CD4-positive, alpha-beta T cell treated with Interleukin-12 subunit alpha and Interleukin-12 subunit beta, for 1 hour (primary cell): ENCODE results near the gene TRAPPC3.
A peak's percentile ranks its signal among the peaks of the same experiment; 100 is the strongest.
"Not testable (repeated sequence)": the region's sequence is repeated elsewhere in the genome, so short reads cannot be mapped to it uniquely, and the experiment has no call there.

ENCODE experiments used
- DNase-seq: peaks from one replicate; pipeline ENCODE4 v3.0.0-alpha.2; 2020

TRAPPC3 gene

DNA sequence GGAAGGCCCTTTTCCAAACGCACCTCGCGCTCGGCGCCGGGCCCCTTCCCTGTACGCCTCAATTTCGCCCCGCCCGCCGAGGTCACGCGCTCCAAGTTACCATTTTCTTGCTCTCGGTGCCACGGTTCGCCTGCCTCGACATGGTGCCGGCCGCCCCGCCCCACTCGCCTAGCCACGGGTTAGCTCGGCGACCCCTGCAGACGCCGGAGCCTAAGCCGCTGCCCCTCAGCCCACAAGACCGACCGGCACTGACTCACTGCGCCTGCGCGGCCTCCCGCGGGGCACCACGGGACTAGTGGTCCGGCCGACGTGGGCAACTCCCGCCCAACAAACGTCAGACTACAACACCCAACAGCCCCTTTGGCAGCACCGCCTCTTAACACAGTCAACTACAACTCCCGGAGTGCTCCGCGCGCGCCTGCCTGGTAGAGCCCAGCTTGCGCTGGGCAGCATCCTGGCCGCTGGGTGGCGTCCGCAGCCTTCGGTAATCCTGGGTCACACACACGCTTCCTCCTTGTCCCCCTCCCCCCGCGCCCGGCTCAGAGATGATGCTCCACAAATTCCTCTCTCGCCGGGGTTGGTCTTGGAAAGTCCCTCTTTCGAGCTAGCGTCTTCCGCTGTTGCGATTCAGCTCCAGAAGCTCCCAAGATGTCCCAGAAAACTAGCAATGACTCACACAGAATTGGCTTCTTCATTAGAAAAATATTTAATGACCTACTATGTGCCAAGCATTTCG is at the start of gene TRAPPC3:
TSS of gene TRAPPC3 (minus strand) at position 250 of the 736 bp plus-strand sequence. CDS start at position 142, 108 bp downstream.
- DNase-seq = peak; percentile 100

DNA sequence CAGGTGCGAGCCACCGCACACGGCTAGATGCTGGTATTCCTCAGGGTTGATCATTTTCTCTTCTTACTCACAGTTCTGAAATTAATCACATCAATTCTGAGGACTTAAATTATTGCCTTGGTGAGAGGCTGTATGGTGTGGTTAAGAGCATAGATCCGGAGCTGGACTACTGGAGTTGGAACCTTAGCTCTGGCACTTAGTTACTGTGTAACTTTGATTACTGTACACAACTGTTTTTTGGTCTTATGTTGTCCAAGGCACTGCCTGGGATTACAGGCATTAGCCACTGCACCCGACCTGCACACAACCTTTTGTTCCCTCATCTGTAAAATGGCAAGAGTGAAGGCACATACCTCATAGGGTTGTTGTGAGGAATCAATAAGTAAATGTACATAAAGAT is 49.4 kb upstream of the TRAPPC3 start:
- no peak for DNase-seq

DNA sequence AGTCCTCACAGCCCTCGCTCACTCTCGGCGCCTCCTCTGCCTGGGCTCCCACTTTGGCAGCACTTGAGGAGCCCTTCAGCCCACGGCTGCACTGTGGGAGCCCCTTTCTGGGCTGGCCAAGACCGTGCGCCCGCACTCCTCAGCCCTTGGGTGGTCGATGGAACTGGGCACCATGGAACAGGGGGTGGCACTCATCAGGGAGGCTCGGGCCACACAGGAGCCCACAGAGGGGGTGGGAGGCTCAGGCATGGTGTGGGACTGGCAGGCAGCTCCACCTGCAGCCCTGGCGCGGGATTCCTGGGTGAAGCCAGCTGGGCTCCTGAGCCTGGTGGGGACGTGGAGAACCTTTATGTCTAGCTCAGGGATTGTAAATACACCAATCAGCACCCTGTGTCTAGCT is 47.5 kb upstream of the TRAPPC3 start:
- DNase-seq = not testable (repeated sequence)

DNA sequence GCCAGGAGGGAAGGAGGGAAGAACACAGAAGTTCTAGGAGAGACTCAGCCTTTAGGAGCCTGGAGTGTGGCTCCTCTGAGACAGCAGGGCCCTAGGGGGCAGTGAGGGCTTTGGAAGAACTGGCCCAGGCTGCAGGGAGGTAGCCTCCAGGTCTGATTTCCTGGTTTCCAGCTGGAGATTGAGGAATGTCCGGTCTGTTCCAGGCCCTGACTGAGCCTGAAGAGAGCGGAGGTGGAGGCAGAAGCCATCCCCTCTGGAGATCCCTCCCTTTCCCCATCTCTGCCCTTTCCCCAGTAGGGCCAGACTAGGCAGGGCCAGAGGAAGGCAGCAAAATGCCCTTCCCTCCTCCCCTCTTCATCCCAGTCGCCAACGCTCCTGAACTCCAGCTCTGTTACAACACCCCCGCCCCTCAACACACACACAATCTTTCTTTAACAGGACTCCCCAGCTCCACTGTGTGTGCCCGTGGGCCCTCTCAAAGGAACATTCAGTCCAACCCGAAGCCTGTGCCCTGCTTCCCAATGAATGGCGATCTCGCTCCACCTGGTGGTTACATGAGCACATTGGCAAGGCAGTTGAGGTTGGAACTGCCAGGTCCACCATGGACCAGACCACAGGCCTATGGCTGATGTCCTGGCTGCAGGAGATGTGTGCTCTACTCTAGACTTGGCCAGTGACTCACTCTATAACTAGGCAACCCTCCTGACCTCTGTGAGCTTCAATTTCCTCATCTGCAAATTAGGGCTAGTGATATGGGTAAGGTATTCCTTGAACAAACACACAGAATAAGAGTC is 38.7 kb upstream of the TRAPPC3 start:
- DNase-seq = peak; percentile 89

DNA sequence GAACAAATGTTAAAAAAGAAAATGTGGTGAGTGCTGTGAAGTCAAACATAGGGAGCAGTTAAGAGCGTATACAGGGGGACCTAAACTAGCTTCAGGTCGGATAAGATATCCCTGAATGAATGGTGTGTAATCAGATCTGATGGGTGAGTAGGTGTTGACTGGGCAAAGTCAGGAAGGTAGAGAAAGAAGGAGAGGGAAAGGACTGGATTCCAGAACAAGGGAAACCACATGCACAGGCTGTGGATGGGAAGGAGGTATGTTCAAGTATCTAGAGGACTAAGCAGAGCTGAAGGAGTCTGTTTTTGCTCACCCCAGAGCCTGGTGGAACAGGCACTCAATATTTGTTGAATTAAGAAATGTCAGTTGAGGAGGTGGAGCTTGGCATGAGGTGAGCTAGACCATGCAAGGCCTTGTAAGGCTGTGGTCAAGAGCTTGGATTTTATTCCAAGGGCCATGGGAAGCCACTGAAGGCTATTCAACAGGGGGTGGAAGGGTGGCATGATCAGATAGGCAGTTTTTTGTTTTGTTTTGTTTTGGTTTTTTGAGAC is 34.1 kb upstream of the TRAPPC3 start:
- DNase-seq = no peak

DNA sequence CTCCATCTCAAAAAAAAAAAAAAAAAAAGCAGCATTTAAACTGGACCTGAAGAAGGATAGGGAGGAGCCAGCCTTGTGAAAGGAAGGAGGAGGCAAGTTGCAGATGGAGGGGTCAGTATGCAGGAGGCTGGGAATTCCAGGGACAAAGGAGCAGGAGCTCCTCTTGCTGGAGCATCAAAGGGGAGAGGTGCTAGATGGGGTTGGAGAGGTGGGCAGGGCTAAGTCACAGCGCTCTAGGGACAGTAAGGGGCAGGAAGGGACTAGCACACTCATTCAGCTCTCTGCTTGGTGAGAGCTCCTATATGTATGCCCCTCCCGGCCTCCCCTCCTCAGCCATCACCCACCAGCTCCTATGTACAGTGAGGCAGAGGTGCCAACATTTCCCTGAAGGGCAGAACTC is 33.4 kb upstream of the TRAPPC3 start:
- no peak for DNase-seq

DNA sequence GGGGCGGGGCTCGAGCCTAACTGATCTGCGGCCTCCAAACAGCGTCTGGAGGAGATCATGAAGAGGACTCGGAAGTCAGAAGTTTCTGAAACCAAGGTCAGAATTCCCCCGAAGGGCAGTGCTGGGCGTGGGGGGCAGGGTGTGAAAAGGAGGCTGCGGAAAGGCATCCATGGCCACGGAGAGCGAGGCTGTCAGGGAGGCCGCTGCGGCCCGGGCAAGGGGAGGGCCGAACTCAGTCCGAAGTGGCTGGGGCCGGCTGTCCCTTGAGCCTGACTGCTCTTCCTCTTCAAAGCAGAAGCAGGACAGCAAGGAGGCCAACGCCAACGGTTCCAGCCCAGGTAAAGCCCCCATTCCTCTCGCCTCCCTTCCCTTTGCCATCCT is 29.9 kb upstream of the TRAPPC3 start:
- no peak for DNase-seq

DNA sequence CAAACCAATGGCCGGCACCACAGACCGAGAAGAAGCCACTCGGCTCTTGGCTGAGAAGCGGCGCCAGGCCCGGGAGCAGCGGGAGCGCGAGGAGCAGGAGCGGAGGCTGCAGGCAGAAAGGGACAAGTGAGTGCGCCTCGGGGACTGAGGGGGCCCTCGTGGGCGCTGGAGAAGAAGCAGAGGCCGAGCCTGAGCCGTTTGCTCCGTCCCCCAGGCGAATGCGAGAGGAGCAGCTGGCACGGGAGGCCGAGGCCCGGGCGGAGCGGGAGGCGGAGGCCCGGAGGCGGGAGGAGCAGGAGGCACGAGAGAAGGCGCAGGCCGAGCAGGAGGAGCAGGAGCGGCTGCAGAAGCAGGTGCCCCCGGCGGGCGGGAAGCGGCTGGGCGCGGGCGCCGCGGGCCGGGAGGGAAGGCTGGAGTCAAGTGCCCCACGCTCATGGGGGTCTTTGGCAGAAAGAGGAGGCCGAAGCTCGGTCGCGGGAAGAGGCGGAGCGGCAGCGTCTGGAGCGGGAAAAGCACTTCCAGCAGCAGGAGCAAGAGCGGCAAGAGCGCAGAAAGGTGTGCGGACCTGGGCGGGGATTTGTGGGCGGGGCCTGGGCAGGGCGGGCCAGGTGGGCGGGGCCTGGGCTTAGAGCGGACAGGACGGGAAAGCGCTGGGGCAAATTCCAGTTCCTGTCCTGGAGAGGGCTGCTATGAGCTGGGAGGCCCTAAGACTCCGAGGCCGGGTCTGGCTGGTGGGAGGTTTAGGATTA is 29.4 kb upstream of the TRAPPC3 start:
- no peak for DNase-seq

DNA sequence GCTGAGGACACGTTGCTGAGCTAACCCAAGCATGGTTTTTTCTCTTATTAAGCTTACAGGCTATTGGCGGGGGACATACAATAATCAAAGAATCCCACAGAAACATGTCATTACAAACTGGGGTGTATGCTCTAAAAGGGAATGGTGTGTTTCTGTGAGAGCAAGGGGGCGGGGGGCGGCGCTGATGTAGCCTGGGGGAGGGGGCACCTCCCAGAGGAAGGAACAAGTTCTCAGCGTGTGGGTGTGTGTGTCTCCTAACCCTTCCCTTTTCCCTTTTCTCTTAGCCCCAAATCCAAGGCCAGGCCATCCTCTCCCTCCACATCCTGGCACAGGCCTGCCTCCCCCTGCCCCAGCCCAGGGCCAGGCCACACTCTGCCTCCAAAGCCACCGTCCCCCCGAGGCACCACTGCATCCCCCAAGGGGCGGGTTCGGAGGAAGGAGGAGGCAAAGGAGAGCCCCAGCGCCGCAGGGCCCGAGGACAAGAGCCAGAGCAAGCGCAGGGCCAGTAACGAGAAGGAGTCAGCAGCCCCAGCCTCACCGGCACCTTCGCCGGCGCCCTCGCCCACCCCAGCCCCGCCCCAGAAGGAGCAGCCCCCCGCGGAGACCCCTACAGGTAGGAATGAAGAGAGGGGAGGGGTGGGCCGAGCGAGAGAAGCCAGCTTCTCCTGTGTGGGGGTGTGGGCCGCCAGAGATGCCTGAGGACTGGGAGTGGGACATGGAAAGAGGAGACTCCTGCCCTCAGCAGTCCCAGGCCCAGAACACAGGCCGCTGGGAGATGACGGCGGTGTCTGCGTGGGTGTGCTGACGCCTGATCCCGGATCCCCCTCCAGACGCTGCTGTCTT is 28.5 kb upstream of the TRAPPC3 start:
- no peak for DNase-seq

DNA sequence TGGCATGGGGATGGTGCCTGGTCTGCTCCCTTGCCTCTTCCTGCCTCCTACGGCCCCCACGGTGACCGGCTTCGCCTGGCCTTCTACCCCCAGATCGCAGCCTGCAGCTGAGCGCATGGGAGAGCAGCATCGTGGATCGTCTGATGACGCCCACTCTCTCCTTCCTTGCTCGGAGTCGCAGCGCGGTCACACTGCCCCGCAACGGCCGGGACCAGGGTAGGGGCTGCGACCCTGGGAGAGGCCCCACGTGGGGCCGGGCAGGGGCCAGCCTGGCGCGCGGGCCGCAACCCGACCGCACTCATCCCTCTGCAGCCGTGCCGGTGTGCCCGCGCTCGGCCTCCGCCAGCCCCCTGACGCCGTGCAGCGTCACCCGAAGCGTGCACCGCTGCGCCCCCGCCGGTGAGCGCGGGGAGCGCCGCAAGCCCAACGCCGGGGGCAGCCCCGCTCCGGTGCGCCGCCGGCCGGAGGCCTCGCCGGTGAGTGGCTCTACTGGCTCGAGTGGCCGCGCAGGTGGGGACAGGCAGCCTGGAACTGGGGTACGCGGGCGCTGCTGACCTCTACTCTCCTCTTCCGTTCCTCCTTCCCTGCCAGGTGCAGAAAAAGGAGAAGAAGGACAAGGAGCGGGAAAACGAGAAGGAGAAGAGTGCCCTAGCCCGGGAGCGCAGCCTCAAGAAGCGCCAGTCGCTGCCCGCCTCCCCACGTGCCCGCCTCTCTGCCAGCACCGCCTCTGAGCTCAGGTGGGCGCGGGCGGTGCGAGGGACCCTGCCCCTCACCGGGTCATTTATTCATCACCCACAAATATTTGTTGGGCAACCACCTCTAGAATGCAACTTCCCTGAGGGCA is 27.0 kb upstream of the TRAPPC3 start:
- no peak for DNase-seq

DNA sequence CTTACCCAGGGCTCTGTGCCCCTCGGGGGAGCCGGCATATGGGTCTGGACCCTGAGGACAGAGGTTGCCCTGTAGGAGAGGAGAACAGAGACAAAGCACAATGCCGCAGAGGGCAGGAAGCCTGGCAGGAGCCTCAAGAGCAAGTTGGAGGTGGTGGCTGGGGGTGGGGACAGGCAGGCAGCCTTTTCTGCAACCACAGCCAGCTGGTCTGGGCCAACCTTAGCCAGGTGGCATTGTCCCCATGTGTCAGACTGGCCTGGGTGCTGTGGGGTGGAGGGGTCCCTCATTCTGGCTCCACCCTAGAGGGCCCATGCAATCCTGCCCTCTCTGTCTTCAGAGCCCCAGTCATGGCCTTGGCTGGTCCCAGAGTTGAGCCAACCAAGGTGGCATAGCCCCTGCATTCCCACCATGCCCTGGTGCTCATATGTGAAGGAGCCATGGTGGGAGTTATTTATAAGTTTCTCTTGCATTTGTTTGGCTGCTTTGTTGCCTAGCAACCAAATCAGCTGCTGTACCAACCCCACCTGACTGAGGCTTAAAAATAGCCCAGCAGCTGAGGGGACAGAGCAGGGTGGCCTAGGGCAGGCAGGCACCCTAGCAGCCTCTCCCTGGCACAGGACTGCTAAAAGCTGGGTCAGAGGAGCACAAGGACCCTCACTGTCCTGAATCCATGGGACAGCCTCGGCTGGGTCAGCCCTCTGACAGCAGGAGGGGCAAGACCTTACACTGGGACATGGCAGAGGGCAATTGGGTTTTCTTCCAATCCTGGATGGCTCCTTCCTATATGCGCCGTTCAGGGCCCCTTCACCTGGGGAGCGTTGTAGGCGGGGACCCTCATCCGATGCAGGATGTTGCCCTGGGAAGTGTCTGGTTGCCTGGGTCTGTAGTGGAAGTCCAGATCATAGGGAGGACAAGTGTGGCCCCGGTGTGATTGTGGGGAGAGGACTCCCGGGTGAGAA is 26.1 kb upstream of the TRAPPC3 start:
- DNase-seq = no peak

DNA sequence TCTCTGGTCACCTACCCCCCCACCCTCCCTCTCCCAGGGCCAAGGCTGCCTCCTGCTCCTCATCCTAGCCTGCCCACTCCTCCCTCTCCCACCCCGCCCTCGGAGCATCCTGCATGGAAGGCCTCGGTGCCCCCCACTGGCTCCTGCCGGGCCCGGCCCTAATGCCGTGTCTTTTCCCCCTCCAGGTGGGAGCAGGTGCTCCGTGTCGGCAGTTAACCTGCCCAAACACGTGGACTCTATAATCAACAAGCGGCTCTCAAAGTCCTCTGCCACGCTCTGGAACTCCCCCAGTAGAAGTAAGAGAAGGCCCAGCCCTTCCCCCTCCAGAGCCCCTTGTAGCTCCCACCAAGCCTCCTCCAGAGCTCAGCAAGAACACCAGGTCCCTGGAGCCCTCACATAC is 25.4 kb upstream of the TRAPPC3 start:
- no peak for DNase-seq

DNA sequence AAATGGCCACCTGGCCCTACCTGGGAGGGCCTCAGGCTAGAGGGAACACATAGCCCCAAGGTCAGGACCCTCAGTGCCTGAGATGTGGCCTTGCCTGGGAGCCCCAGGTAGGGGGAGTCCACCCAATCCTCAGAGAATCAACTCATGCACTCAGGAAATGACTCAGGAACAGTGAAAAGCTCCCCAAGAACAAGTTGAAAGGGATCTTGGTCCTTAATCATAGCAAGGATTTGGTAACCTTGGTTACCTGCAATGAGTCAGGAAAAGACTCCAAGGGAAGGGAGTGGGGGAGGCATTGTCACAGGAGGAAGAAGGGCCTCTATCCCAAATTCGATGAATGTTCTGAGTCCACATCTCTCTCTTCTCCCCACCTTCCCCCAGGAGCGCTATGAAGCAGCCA is 23.7 kb upstream of the TRAPPC3 start:
- DNase-seq = no peak

DNA sequence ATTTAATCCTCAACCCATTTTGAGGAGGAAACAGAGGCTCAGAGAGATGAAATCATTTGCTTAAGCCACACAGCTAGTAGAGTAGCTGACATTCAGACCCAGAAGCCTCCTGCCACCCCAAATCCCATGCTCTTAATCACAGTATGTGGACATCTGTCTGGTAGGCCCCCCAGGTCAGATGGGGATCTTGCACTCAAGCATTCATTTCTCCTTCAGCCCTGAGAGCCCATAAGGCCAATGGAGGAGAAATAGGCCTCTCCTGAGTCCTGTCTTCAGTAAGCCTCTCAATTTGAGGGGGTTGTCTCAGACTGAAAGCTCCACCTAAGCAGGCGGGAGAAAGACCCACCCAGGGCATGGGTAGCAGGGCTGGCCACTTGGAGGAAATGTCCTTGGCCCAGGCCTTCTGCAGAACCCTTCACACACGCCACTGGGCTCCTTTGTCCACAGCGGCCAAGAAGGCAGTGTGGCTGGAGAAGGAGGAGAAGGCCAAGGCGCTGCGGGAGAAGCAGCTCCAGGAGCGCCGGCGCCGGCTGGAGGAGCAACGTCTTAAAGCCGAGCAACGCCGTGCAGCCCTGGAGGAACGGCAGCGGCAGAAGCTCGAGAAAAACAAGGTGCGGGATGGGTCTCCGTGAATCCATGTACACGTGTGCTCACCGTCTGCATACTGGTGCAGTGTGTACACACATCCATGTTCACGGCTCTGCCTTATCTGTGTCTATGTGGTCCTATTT is 22.9 kb upstream of the TRAPPC3 start:
- no peak for DNase-seq

DNA sequence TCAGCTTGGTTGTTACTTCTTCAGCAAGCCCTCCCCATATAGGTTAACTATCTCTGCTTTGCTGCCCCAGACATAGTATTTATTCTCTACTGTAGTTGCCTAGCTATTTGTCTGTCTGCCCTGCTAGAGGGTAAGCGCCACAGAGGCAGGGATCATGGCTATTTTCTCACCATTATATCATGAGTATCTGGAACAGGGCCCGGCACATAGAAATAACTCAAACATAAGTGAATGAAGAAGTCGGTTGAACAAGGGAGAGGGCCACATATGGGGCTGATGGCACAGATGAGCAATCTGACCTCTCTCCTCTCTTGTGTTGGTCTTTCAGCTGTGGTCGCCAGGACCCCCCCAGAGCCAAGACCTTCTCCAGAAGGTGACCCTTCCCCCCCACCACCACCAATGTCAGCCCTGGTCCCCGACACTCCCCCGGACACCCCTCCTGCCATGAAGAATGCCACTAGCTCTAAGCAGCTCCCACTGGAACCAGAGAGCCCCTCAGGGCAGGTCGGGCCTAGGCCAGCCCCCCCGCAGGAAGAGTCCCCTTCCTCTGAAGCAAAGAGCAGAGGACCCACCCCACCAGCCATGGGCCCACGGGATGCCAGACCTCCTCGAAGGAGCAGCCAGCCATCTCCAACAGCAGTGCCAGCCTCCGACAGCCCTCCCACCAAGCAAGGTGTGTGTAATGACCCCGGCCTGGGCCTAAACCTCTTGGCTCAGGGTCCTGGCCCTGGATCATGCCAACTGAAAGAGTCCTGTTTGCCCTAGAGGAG is 21.5 kb upstream of the TRAPPC3 start:
- DNase-seq = no peak

DNA sequence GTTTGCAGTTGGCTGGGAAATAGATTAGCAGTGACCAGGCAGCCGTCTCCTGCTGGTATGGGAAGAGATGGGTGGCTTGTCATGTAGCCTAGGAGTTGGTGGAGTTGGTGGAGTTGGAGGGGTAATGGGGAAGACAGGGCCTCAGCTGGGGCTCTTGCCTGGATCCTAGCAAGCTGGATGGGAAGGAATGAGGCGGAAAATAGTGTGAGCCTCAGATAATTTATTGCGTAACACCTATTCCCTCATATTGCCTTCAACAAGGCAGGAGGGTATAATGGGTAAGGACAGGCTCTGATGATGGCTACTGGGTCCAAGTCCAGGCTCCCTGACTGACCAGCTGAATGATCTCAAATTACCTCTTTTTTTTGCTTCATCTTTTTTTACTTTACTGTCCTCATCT is 19.2 kb upstream of the TRAPPC3 start:
- no peak for DNase-seq

DNA sequence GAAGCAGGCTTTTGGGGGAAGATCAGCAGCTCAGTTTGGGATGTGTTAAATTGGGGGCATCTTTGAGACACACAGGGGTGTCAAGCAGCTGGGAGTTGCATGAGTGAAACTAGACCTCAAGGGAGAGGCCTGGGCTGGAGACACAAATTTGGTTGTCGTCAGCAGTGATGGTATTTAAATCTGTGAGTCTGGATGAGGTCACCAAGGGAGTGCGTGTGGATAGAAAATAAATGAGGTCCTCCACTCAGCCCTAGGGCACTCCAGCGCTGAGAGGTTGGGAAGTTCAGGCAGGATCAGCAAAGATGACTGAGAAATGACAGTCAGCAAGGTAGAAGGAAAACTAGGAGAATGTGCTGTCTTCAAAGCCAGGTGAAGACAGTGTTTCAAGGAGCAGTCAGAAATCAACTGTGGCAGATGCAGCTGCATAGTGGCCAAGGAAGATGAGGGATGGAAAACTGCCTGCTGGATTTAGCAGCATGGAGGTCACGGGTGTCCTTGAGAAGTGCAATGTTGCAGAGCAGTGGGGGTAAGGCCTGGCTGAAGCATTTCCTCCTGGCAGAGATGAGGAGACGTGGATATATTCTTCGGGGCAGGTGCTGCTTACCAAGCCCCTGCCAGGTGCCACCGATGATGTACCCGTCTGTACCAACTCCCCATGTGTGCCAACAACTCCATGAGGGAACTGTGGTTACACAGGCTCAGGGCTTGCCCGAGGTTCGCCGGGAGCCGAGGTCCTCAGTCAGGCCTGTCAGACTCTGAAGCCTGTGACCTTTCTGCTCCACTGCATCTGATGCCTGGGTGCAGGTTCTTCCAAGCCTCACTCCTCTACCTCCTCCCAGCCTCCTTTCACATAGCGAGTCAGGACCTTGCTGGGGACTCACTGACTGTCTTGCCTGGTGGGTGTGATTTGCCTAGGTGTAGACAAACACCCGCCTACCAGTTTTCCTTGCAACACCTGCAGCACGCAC is 17.9 kb upstream of the TRAPPC3 start:
- no peak for DNase-seq

DNA sequence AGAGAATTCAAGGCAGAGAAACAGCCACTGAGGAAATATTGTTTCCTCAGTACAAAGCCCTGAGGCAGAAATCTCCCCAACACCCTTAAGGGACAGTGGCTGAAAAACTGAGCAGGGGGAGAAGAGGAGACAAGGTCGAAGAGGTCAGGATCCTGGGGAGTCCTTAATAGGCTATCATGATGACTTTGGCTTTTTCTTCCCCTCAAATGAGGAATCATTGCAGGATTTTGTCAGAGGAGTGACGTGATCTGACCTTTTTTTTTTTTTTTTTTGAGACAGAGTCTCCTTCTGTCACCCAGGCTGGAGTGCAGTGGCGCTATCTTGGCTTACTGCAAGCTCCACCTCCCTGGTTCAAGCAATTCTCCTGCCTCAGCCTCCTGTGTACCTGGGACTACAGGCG is 16.9 kb upstream of the TRAPPC3 start:
- DNase-seq = no peak
